Left colon (tissue), 2 donors: ENCODE results near the gene PET100. TPM values are rescaled to one million over a fixed set of nuclear protein-coding genes. Genes with fewer than 3 reads are reported as not detected.

Experiments used
- ATAC-seq: fragments of 200-7000 bp; cut with Tn5 transposase; one replicate; pipeline ENCODE4 v1.9.1; 2020; ENCODE audit warnings: mild to moderate bottlenecking, moderate library complexity
- DNase-seq, 2 donors: peaks; one replicate each; pipeline ENCODE4 v3.0.0-alpha.2; 2020
- intact Hi-C, 2 donors: fragments of 100-400 bp; cut with DNase I in 1 of 2; cut with micrococcal nuclease in 1 of 2; formaldehyde crosslinking; loops; one replicate each; pipeline versions ENCODE4 v1.11.2 to v1.14.0; 2022; cut with DNase I, micrococcal nuclease
- long read RNA-seq: library from polyadenylated mRNA; unstranded; transcript quantifications from one replicate; pipeline ENCODE4 v2.0.0, GENCODE V29; 2021
- total RNA-seq, 2 donors: library from RNA; stranded (reverse); fragmentation: NEBNext Ultra II Directional; extraction: Animal tissue kit (Norgen Biotek cat#: 25700); gene quantifications; one replicate each; pipeline ENCODE4 v1.2.1, GENCODE V29; 2021
- donor health status: DM: no; HTN: no; CAD: no.
- donor health status: DM: yes; HTN: yes; CAD: no.

PET100 gene
- 100 to 1,000 TPM; 100 to 123 TPM for total RNA-seq
- long read RNA-seq, transcript PET100-202 (4 exons, 719 nt) = major isoform, 38 of 40 reads
- long read RNA-seq, partial matches to known transcripts = 2 of 40 reads
- long read RNA-seq, other reads (novel, unspliced or antisense) = 0 of 40 reads

DNA sequence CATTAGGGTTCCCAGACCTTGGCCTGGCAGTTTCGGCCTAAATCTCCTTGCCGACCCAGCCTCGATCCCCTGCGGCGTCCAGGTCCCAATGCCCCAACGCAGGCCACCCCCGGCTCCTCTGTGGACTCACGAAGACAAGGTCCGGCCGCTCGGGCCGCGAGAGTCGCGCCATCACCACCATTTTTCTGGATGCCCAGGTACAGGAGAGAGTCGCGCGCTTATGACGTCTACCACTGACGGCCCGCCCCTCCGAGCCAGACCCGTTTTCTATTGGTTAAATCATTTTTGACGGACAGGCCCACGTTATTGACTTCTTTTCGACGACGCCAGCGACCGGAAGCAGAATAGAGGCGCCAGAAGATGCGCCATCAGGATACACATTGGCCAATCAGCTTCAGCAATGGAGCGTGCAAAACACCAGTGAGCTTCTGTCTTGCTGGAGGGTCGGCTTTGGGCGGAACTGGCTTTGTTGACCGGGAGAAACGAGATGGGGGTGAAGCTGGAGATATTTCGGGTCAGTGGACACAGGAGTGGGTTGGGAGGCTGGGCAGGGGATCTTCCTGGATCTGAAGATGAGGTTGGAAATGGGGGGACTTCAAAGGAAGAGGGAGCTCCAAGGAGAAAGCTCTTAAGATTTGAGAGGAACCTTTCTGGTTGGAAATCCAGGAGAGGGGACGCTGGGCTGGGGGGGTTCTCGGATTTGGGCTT, at the start of gene PET100, which contains the start of gene XAB2:
PET100 (plus strand) TSS at position 447 of the 708 bp plus-strand sequence; CDS start at position 488, 41 bp downstream.
XAB2 (minus strand) TSS at position 199 of the 708 bp plus-strand sequence; CDS start at position 181, 18 bp downstream.
- ATAC-seq (peak; percentile 98), DNase-seq (peak; percentile 94 to 97)
- intact Hi-C loops = no loop called here

- intact Hi-C loops = no loop called here
- DNase-seq (no peak), ATAC-seq (no peak)
Measured at GRCh38 chr19:7582446-7582845, 47.1 kb upstream of the PET100 start.

- ATAC-seq = no peak
- intact Hi-C loops = no loop called here
- DNase-seq = no peak
Measured at GRCh38 chr19:7589822-7590221, 39.8 kb upstream of the PET100 start.

- intact Hi-C loops = no loop called here
- peak in 1 of 2 donors; percentile 63 for DNase-seq
- peak; percentile 71 for ATAC-seq
Measured at GRCh38 chr19:7590256-7590655, 39.3 kb upstream of the PET100 start.

DNA sequence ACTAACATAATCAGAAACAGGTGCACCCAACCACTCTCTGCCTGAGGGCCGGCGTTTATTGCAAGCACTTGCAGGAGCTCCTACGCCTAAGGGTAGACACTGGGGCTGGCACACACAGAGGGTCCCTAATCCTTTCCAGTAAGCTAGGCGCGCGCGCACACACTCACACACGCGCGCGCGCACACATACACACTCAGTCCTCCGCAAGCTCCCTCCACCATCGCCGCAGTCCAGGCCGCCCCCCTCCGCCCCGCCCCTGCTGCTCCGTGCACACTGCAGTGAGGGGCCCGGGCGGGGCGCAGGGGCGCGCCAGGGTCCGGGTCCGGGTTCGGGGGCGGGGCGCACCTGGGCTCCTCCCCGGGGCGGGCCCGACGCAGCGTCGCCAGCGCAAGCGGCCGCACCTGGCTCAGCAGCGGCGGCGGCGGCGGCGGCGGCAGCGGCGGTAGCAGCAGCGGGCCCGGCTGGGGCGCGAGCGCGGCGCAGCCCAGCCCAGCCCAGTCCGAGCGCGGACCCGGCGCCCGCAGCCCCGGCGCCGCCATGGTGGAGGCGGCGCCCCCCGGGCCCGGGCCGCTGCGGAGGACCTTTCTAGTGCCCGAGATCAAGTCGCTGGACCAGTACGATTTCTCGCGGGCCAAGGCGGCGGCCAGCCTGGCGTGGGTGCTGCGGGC, 34.0 kb upstream of the PET100 start, which contains the start of gene CAMSAP3:
CAMSAP3 (plus strand) TSS at position 398 of the 668 bp plus-strand sequence; CDS start at position 538, 140 bp downstream.
- DNase-seq (peak; percentile 60 to 78), ATAC-seq (peak; percentile 91)
- intact Hi-C loops = no loop called here

DNA sequence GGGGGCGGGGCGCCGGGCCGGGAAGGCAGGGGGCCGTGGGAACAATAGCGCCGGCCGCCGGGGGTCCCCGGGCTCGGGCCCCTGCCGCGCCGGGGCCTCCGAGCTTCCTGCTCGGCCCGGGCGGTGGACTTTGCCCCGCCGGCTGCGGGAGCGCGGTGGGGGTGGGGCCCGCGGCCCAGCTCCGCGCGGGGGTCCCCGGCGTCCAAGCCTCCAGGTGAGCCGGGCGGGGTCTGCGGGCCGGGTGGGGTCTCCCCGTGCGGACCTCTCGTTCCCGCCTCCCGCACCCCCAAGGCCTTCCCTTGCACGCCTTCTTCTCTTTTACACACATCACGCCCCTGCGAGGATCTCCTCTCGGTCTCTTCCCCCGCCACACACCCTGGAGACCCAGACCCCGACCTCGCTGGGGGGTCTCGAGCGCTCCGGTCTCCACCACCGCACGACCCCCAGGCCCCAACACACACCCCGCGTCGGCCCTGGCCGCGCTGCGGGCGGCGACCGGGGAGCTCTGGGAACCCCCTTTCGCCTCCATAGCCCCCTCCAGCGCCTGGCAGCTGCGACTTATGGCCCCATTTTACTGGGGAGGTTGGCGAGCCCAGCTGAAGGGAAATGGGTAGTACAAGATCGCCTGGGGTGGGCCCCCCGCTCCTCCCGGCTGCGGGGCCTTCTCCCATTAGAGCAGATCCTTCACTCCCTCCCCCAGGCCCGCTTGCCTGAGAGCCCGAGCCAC, 33.2 kb upstream of the PET100 start:
- intact Hi-C loops = no loop called here
- ATAC-seq (peak; percentile 78), DNase-seq (peak in 1 of 2 donors; percentile 39)

DNA sequence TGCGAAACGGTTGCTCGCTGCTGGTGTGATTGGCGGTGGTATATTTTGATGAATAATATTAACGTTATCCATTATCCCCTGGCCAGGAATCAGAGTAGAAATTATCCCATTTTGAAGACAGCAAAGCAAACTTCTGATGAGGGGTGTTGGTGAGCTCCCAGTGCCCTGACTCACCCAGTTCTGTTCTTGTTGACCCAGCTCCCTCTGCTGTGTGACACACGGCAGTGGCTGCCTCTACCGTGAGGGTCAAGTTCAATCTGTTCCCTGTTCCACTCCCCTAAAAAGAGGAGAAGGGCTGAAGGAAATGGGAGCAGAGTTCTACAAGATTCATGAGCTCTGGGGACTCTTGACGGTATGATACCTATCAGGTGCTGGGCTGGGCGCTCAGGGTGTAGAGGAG, 31.9 kb upstream of the PET100 start:
- intact Hi-C loops = no loop called here
- ATAC-seq (no peak), DNase-seq (no peak)

DNA sequence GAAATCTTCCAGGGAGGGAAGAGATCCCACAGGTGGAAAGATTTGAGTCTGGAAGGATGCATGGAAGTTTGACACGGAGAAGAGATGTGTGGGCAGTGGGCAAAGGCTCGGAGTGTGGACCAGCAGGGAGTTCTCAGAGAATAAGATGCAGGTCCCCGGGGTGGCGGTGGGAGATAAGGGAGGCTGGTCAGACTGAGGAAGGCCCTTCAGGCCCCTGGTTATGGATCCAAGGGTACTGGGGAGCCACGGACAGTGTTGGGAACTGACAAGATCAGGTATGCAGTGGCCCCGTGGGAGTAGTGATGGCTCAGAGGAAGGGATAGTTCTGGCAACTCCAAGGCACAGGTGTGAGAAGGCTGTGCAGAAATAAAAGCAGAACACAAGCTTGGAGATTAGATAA, 31.4 kb upstream of the PET100 start:
- intact Hi-C loops = no loop called here
- no peak for DNase-seq
- no peak for ATAC-seq

GRCh38 chr19:7600721-7601120, 28.9 kb upstream of the PET100 start:
- no peak for ATAC-seq
- DNase-seq = no peak
- intact Hi-C loops = no loop called here

GRCh38 chr19:7602240-7602934, 27.2 kb upstream of the PET100 start:
- intact Hi-C loops = no loop called here
- no peak for ATAC-seq
- DNase-seq = no peak

DNA sequence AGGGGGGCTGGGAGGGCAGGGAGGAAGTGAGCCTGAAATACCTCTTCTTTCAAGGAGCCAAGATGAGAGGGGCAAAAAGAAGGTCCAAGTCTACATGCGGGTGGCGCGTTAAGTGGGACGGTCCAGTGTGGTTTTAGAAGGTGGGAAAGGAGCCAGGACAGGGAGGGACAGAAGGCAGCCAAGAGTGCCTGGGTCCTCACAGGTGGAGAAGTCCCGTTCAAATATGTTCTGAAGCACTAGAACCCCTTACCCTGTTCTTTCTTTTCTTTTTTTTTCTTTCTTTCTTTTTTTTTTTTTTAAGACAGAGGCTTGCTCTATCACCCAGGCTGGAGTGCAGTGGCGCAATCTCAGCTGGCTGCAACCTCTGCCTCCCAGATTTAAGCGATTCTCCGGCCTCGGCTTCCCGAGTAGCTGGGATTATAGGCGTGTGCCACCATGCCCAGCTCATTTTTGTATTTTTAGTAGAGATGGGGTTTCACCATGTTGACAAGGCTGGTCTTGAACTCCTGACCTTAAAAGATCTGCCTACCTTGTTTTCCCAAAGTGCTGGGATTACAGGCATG, 26.6 kb upstream of the PET100 start:
- DNase-seq (no peak), ATAC-seq (no peak)
- intact Hi-C loops = no loop called here

GRCh38 chr19:7603919-7604318, 25.7 kb upstream of the PET100 start:
- intact Hi-C loops = no loop called here
- DNase-seq (no peak), ATAC-seq (no peak)

DNA sequence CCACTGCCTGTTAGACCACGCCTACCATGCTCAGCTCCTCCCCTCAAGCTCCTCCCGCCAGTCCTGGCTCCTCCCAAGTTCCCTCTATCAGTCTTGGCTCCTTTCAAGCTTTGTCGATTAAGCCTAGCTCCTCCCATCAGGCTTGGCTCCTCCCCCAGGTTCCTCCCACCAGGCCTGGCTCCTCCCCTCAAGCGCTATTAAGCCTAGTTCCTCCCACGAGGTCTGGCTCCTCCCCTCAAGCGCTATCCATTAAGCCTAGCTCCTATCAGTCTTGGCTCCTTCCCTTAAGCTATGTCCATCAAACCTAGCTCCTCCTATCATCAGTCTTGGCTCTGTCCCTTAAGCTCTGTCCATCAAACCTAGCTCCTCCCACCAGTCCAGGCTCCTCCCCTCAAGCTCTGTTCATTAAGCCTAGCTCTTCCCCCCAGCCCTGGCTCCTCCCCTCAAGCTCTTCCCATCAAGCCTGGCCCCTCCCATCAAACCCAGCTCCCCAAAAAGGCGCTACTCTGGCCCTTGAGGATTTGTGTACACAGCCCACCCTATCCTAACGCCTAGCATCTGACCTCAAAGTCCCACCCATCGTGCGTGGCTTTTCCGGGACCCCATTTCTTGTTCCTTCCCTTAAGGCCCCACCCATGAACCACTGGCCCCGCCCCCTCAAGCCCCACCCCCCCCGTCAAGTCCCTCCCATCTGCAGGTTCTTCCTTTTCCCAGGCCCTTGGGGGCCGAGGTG, 23.9 kb upstream of the PET100 start:
- intact Hi-C loops = no loop called here
- no peak for DNase-seq
- ATAC-seq = peak; percentile 66

DNA sequence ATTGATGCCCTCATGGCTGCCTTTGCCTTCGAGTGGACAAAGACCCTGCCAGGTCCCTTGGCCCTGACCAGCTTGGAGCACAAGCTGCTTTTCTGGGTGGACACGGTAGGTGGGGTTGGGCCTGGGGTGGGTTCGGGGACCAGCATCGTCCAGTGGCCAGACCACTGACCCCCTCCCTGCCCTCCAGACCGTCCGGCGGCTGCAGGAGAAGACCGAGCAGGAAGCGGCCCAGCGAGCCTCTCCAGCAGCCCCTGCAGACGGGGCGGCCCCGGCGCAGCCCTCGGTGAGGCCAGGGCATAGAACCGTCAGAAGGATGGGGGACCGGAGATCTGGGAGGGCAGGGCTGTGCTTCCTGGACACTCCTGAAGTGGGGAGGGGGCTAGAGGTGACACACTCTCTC, 23.3 kb upstream of the PET100 start:
- ATAC-seq (no peak), DNase-seq (no peak)
- intact Hi-C loops = no loop called here

DNA sequence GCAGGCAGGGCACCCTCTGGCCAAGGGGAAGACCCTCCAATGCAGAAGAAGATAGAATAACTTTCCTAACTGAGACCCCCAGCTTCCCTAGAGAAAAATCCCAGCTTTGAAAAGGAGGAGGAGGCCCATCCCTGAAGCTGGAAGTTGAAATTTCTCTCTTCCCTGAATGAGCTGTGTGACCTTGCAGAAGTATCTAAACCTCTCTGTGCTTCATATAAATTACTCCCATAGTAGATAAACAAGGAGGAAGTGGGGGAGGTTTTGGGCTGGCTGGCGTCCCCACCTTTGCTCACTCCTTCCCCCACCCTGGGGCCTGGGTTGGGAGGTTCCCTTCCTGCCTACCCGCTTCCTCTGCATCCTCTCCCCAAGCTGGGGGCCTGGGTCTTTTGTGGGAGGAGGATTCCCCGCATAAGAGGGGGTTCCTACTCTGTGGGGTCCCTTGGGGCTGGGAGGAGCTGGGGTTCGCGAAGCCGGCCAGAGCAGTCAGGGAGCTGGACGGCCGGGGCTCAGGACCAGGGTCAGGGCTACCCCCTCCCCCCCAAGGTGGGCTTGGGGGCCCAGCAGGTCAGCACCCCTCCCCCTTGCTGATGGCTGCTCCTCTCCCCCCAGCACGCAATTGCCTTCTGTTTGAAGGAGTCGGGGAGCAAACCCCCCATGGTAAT, 22.2 kb upstream of the PET100 start:
- no peak for DNase-seq
- intact Hi-C loops = no loop called here
- no peak for ATAC-seq

DNA sequence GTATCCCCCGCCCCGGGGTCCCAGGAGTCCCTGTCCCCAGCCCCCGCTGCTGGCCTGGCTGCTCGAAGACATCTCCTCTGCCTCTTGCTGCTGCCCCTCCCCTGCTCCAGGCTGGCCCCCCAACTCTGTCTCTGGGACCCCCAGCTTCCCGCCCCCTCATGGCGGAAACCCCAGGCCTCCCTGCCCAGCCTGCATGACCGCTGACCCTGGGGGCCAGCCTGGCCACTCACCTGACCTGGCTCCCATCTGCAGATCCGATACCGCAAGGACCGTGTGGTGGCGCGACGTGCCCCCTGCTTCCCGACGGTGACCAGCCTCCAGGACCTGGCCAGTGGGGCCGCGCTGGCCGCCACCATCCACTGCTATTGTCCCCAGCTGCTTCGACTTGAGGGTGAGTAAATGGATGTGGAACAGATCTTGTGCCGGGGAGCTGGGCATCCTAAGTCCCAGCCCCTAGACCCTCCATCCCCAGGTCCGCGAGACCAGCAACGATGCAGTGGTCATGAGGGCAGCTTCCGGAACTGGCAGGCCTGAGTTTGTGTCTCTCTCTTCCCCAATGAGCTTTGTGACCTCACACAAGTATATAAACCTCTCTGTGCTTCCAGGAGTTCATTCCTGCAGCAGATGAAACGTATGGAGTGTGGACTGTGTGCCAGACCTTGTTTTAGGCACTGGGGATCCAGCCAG, 21.6 kb upstream of the PET100 start:
- intact Hi-C loops = no loop called here
- DNase-seq (no peak), ATAC-seq (no peak)
